ENCODE results near the gene PTPDC1. TPM values are rescaled to one million over a fixed set of nuclear protein-coding genes. Genes with fewer than 3 reads are reported as not detected.

PTPDC1 gene
- total and polyA plus RNA-seq, 2 experiments from 2014 or later: 3.3 to 11.8 TPM

DNA sequence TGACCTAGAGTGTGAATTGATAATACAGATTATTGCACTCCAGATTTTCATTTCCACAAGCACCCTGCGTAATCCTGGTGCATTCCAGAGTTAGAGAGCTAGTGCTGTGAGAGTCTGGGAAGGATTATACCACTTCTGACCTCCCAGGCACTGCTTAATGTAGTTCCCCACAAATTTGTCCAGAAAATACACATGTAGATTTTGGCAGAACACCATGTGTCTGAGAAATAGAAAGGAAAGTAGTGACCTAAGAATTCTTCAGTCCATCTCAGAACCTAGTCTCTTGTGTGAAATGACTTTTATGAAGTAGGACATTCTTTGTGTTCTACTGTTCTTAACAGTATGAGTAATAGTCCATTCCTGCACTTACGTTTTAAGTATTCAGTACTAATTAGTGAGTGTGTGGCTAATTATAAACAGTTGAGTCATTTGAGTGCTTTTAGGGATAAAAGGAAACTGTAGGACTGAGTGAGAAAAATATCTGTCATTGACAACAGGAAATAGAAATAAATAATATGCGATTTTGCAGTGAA is 27.8 kb upstream of the PTPDC1 start:
- TF ChIP-seq, protein P1, sequence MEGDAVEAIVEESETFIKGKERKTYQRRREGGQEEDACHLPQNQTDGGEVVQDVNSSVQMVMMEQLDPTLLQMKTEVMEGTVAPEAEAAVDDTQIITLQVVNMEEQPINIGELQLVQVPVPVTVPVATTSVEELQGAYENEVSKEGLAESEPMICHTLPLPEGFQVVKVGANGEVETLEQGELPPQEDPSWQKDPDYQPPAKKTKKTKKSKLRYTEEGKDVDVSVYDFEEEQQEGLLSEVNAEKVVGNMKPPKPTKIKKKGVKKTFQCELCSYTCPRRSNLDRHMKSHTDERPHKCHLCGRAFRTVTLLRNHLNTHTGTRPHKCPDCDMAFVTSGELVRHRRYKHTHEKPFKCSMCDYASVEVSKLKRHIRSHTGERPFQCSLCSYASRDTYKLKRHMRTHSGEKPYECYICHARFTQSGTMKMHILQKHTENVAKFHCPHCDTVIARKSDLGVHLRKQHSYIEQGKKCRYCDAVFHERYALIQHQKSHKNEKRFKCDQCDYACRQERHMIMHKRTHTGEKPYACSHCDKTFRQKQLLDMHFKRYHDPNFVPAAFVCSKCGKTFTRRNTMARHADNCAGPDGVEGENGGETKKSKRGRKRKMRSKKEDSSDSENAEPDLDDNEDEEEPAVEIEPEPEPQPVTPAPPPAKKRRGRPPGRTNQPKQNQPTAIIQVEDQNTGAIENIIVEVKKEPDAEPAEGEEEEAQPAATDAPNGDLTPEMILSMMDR (IDR thresholded peaks at IDR 0.05; ENCODE audit: low read depth, low read length): no peak
- DNase-seq (ENCODE audit: low read depth in 1 of 2, low spot score in 1 of 2): peak in 1 of 2 donors; percentile 93
- no peak overlapping the region for H3K4me3 ChIP-seq
- peak overlapping the region; percentile 4 for H3K27ac ChIP-seq
- H3K36me3 ChIP-seq: no peaks in the 10 kb centered on the region
- no peaks in the 10 kb centered on the region for H3K9me3 ChIP-seq (ENCODE audit: low read depth)
- no peaks in the 10 kb centered on the region for H3K27me3 ChIP-seq
- no peaks in the 10 kb centered on the region for H3K4me1 ChIP-seq (ENCODE audit: low read depth)

DNA sequence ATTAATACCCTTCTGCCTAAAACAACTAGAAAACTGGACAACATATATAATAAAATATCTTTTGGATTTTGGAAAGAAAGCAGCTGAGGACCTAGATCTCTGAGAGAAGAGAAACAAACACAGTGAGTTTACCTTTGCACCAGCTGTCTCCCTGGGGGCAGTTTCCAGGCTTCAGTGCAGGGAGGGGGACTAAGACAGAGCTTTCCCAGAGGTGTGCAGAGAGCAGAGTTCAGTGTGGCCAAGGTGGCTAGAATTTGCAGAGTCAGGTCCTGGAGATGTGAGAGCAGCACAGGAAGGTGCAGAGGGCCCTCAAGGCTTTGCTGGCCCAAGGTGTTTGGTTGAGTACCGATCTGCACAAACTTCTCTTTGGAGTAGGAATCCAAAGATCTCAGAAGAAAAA is 26.3 kb upstream of the PTPDC1 start:
- H3K27ac ChIP-seq: no peak overlapping the region
- H3K36me3 ChIP-seq: no peaks in the 10 kb centered on the region
- H3K4me3 ChIP-seq: no peak overlapping the region
- no peak for DNase-seq (ENCODE audit: low read depth in 1 of 2, low spot score in 1 of 2)
- H3K27me3 ChIP-seq: no peaks in the 10 kb centered on the region
- no peaks in the 10 kb centered on the region for H3K4me1 ChIP-seq (ENCODE audit: low read depth)
- TF ChIP-seq, protein P1 (IDR thresholded peaks at IDR 0.05; ENCODE audit: low read depth, low read length): no peak
- H3K9me3 ChIP-seq (ENCODE audit: low read depth): no peaks in the 10 kb centered on the region

DNA sequence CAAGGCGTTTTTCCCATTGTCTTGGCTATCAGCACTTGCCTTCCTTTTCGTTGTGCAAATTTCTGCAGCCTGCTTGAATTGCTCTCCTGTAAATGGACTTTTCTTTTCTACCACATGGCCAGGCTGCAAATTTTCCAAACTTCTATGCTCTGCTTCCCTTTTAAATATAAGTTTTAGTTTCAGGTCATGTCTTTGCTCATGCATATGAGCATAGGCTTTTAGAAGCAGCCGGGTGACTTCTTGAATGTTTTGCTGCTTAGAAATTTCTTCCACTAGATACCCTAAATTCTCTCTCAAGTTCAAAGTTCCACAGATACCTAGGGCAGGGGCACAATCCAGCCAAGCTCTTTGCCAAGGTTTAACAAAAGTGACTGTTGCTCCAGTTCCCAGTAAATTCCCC is 22.4 kb upstream of the PTPDC1 start:
- H3K27me3 ChIP-seq: no peaks in the 10 kb centered on the region
- DNase-seq (ENCODE audit: low read depth in 1 of 2, low spot score in 1 of 2): no peak

DNA sequence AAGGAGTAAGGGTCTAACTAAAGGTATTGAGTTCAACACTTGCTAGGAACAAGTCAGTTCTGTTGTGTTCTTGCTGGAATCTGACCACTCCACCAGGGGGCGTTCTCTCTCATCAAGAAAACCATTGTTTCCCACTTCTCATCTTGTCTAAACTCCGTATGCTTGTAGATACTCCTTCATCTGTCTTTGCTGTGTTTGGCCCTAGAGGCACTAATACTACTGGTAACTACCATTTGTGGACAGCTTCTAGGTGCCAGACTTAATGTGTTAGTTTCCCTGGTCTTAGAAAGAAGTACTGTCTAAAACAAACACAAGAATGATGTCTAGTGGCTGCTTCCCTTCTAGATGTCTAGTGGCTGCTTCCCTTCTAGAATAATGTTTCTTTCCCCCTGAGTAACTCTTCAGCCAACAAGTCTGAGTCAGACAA is 18.7 kb upstream of the PTPDC1 start:
- TF ChIP-seq, protein P1 (IDR thresholded peaks at IDR 0.05; ENCODE audit: low read depth, low read length): peak; percentile 86
- no peak overlapping the region for H3K27ac ChIP-seq
- no peaks in the 10 kb centered on the region for H3K9me3 ChIP-seq (ENCODE audit: low read depth)
- no peaks in the 10 kb centered on the region for H3K4me1 ChIP-seq (ENCODE audit: low read depth)
- H3K36me3 ChIP-seq: no peaks in the 10 kb centered on the region
- DNase-seq (ENCODE audit: low read depth in 1 of 2, low spot score in 1 of 2): peak; percentile 86 to 97
- H3K4me3 ChIP-seq: no peak overlapping the region
- H3K27me3 ChIP-seq: no peaks in the 10 kb centered on the region

More for the DNA sequence above, 22.4 kb upstream of the PTPDC1 start:
- Histone ChIP-seq H3K4me3 (no peak overlapping the region), H3K4me1 (ENCODE audit: low read depth) (no peaks in the 10 kb centered on the region), H3K9me3 (ENCODE audit: low read depth) (no peaks in the 10 kb centered on the region), H3K36me3 (no peaks in the 10 kb centered on the region), H3K27ac (no peak overlapping the region)
- TF ChIP-seq, protein P1 (IDR thresholded peaks at IDR 0.05; ENCODE audit: low read depth, low read length): no peak

DNA sequence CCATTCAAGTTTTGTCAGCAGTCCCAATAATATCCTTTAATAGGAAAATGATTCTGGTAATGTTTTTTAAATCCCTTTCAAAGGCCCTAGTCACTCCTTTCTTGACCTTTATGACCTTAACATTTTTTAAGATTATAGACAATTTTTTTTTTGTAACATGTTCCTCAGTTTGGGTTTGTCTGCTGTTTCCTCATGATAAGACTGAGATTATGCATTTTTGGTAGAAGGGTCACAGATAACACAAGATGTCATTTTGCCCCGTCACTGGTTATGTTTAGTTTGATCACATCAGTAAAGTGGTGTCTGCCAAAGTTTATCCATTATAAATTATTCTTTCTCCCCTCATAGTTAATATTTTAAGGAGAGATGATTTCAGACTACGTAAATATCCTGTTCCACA is 16.0 kb upstream of the PTPDC1 start:
- Histone ChIP-seq H3K27ac (no peak overlapping the region), H3K36me3 (no peaks in the 10 kb centered on the region), H3K4me1 (ENCODE audit: low read depth) (no peaks in the 10 kb centered on the region), H3K27me3 (no peaks in the 10 kb centered on the region), H3K9me3 (ENCODE audit: low read depth) (no peaks in the 10 kb centered on the region), H3K4me3 (no peak overlapping the region)
- TF ChIP-seq, protein P1 (IDR thresholded peaks at IDR 0.05; ENCODE audit: low read depth, low read length): no peak
- DNase-seq (ENCODE audit: low read depth in 1 of 2, low spot score in 1 of 2): peak in 1 of 2 donors; percentile 29

Measured in cardiac muscle cell (in vitro differentiated cells and primary cell).